ENCODE results near the gene HLA-F.

The HLA-F gene

GRCh38 chr6:29744621-29745020, 21.4 kb downstream of the HLA-F start:
- DNase-seq = no peak

GRCh38 chr6:29745386-29745785, 22.2 kb downstream of the HLA-F start:
- DNase-seq = no peak

- DNase-seq = no peak
Observed at GRCh38 chr6:29745855-29746449, 22.7 kb downstream of the HLA-F start.

GRCh38 chr6:29746846-29747687, 23.8 kb downstream of the HLA-F start:
- no peak for DNase-seq

GRCh38 chr6:29747688-29748250, 24.5 kb downstream of the HLA-F start:
- DNase-seq = no peak

GRCh38 chr6:29748391-29749307, 25.4 kb downstream of the HLA-F start:
- DNase-seq = no peak

DNA sequence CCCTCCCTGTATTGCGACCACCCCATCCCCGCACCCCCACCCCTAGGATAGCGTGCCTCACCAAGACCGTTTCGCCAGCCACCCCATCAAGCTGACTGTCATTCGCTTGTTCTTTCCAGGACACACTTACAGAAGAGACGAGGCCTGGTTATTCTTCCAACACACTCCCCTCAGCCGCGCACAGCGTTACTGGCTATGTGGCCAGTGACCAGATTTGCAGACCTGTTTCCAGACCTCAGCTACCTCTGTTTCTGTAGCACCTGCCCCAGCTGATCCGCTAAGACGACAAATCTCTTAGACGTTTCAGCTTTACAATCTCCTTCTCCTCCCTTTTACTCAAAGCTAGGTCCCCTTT, 26.1 kb downstream of the HLA-F start:
- DNase-seq = no peak

DNA sequence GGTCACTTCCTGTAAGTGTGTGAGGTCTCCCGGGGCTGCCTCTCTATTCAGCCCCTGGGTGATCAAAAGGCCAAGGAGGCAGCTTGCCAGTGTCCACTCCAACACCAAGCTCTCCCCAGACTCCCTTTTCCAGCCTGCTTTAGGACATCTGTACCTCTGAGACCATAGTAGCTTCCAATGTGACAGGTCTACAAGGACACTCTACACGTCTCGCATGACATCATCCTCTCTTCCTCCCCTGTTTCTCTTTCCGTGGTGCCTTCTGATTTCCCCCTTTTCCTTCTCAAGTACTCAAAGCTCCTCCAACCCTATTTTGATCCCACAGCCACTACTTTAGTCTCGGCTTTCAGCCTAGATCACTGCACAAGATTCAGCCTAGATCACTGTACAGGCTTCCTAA, 26.4 kb downstream of the HLA-F start:
- DNase-seq = no peak

- no peak for DNase-seq
Observed at GRCh38 chr6:29750709-29751108, 27.5 kb downstream of the HLA-F start.

DNA sequence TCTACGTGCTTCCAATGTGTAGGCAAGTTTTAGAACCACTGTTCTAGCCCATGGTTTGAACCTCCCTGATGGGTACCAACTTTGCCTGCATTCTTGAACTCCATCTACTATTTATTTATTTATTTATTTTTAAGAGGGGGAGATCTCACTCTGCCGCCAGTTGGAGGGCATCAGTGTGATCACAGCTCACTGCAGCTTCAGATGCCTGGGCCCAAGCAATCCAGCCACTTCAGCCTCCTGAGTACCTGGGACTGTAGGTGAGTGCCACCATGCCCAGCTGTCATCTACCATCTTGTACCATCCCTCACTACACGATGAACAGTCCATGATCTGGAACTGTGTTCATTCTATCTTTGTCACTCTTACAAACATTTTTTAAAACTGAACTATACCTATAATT, 28.2 kb downstream of the HLA-F start:
- DNase-seq = no peak

DNA sequence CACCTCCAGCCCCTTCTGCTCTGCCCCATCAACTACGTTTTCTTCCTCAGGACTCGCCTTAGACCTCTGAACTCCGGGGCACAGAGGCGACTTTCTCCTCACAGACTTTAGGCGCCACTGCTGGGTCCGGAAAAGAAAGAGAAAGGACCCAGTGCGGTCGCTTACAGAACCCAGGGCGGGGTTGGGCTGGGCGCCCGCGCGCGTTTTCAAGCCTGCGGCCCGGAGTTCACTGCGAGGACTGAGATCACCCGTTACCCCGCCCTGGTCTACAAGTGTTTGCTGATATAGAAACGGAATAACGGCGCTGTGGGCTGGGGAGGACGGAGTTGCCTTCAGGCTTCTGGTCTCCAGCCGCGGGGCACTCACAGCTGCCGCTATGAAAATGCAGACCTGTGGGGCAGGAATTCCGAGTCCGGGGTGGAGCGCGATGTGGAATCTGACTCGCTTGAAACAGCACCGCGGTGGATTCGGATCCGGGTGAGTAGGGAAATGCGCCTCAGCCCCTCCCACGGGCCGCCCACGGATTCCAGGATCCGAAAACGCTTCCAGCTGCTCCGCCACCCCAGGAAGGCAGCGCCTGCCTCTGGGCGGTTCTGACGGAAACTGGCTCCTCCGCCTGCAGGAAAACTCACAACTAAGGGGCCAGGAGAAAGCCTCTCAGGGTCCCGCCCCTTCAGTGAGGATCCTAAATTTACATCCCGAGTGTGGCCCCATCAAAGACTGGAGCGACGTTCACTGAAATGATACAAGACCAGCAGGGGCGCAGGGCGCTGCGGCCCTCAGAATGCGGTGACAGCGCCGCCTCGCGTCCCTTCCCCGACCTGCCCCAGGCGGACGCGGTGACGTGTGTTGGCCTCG, 29.4 kb downstream of the HLA-F start:
- no peak for DNase-seq

GRCh38 chr6:29753309-29753644, 30.0 kb downstream of the HLA-F start:
- no peak for DNase-seq

DNA sequence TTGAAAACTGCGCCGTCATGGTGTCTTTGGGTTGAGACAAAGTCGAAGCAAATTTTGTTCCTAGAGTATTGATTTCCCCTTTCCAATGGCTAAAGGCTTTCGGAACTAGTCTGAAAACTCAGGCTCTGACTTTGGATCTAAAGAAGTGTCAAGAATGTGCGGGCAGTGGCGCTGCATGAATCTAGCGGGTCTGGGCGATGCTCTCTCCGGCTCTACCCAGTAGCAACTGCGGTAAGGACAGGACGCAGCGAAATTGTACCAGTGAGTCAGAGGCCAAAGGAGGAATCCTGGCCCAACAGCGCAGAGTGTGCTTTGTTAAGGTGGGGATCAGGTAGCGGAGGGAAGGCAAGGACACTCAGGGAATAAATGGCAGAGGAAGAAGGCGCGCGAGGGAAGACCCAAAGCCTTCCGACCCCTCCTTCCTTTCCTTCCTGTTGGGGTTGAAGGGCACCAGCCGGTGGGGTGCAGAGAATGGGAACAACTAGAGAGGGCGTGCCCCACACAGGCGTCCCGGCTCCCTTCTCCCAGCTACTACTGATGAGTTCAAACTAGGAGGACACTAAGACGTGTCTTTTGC, 32.1 kb downstream of the HLA-F start:
- no peak for DNase-seq

- DNase-seq = no peak
Observed at GRCh38 chr6:29757282-29757681, 34.0 kb downstream of the HLA-F start.

DNA sequence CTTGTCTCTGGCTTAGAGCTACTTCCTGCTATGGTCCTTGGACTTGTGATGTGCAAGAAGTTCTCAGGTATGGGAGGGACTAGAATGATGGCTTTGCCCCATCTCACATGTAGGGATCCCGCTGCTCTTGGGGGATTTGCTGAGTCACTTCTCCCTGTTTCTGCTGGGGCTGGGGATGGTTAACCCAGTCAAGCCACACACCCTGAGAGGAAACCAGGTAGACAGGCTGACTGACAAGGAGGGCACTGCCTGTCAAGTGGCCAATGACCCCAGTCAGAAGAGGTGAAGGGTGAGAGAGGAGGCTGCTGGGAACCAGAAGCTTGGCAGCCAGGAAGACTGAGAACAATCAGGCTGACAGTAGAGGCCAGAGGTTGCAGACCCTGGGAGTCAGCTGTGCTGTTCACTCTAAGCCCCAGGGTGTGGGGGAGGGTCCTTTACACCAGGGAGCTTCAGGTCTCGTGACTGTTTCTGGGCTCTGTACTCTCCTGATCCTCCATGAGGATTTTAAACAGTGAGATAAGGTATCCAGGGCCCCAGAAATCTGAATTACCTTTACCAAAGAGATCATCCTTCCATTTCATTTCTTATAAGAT, 34.6 kb downstream of the HLA-F start:
- no peak for DNase-seq

DNA sequence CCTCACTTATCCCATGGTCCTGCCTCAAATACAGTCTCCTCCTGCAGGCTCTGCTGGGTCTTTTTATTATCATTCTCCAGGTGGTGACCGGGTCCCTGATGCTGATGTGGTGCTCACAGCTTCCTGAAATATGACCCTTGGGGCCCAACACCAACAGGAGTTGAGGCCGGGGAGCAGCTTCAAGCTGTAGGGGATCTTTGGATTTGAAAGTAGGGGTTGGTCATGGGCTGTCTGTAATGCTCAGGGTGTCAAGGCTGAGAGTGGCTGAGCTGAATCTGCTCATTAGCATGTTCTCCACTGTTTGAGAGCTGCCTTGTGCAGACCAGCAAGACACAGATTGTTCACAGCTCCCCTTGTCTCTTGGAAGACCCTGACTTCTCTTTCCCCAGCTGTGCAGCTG, 35.5 kb downstream of the HLA-F start:
- DNase-seq = no peak

DNA sequence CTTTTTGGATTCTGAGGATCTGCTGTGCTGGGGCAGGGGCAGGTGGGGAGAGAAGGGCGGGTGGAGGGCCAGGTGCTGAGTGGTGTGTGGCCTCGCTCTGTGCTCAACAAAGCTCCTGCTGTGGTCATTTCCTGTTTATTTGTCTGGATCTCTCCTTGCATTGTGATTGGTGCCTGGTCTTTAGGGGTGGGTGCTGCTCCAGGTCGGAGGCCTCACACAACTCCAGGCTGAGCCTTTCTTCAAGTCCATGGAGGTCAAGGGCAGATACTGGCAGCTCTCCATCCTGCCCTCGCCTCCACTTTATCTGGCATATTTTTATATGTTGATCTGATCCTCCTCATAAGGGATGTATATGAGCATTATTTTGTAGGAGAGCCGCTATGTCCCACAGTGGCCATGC, 36.2 kb downstream of the HLA-F start:
- no peak for DNase-seq

GRCh38 chr6:29760328-29760727, 37.1 kb downstream of the HLA-F start:
- no peak for DNase-seq

DNA sequence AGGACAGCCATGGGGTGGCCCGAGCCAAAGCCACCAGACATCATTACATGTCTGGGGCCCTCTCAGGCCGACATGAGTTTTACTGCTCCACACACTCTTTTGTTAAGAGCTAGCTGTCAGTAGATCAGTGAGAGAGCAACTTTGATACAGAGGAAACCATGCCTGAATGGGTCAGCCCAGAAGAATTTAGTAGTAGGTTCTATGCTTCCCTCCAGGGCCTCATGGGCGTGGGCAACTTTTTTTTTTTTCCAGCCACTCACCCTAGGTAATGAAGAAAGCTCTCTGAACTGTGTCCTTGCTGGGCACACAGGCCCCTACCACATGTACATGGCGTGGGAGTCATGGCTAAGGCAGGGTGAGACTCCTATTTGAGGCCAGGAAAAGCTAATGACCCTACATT, 38.8 kb downstream of the HLA-F start:
- DNase-seq = no peak

DNA sequence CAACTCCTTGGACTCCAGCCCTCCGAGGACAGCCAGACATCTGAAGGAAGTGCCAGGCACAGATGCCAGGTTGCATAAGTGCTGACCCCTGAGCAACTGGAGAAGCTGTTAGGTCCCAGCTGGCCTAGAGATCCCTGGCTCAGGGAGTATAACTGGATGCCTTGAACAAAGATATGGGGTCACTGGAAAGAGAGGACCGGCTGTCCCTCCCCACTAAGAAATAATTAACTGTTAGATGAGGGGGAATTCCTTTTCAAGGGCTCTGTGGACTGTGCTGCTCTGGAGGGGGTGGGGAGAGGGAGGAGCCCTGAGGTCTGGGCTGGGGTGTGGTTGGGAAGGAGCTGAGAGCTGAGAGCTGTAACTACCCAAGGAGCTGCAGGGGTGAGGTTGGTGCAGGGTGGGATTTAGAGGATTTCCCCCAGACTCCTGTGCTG, 39.6 kb downstream of the HLA-F start:
- no peak for DNase-seq

DNA sequence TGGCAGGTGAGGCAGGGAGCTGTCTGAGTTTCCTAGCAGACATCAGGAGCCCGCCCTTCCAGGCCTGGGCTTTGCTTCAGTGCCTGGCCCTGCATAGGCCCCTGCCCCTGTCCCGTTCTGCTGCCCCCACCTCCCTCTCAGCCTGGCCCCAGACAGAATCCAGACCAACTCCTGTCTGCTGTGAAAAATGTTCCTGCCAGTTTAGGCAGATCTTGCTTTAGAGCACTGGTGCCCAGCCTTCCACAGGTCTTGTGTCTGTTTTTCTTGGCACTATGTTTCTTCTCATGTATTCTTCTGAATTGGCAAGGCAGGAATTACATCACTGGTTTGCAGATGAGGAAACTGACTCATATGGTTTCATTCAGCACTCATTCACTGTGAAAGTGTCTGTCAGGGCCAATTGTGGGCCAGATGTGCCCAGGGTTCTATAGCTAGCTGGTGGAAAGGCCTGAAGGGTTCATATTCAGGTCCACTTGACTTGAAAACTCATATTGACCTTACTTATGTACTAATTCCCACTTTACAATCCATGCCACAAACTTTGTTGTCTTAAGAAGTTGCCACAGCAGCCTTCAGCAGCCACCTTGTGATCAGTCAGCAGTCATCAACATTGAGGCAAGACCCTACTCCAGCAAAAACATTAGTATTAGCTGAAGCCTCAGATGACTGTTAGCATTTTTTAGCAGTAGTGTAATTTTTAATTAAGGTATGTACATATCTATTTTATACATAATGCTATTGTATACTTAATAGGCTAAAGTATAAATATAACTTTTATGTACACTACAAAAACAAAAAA, 40.5 kb downstream of the HLA-F start:
- DNase-seq = no peak
